DOHH2 (cell line): ENCODE results near the gene BEND3.
A peak's percentile ranks its signal among the peaks of the same experiment; 100 is the strongest.

Source experiments
- CTCF ChIP-seq: fragments of 200-600 bp; sonication (generic); IDR thresholded peaks from one replicate; pipeline ENCODE4 v1.5.1; 2014; ENCODE audit warnings: antibody characterized with exemption, mild to moderate bottlenecking, low read depth, low read length; ENCODE audit not compliant: poor library complexity, severe bottlenecking
- EZH2phosphoT487 ChIP-seq: fragments of 200-600 bp; sonication (generic); IDR thresholded peaks from 2 replicates; pipeline ENCODE4 v1.6.1; 2017; ENCODE audit warnings: borderline replicate concordance, mild to moderate bottlenecking, antibody characterized with exemption, low read length, moderate library complexity, mixed read lengths

GRCh38 chr6:107080036-107080435 is 35.3 kb downstream of the BEND3 start:
- TF ChIP-seq EZH2phosphoT487 (no peak), CTCF (peak; percentile 37)
